K562 (cell line): ENCODE measurements around the gene ERAP2. TPM values are rescaled to one million over a fixed set of nuclear protein-coding genes. Genes with fewer than 3 reads are reported as not detected.
A peak's percentile ranks its signal among the peaks of the same experiment; 100 is the strongest.

ENCODE experiments used
- ATAC-seq: fragments of 200-7000 bp; cut with Tn5 transposase; 3 replicates; pipeline ENCODE4 v1.9.1; 2020; ENCODE audit warnings: moderate library complexity
- BruUV-seq: library from RNA; stranded (reverse); fragments of 400-500 nt; replicated peaks from 2 replicates; lab custom pipeline; 2021; lab: Mats Ljungman, UMichigan
- CTCF ChIA-PET: fragments of 300-600 bp; formaldehyde crosslinking; extraction: SDS; loops from one replicate; lab custom pipeline; 2021; ENCODE audit warnings: low intra/inter-chr PET ratio; lab: Yijun Ruan, JAX
- POLR2A ChIA-PET: fragments of 300-600, 350-650 bp; sonication (Branson Sonifier 250); formaldehyde crosslinking; extraction: SDS; loops from one replicate; lab custom pipeline; 2021; ENCODE audit warnings: antibody characterized with exemption, inconsistent platforms; lab: Yijun Ruan, JAX
- DNase-seq, 4 experiments: peaks; one replicate each; pipeline versions ENCODE4 v3.0.0 to v3.0.0-alpha.2; 2011 to 2018; ENCODE audit warnings: low spot score in 3 of 4, mixed read lengths in 3 of 4; ENCODE audit errors: extremely low read depth in 1 of 4
- FAIRE-seq: peaks from 2 replicates; lab custom pipeline; 2011; peaks lifted over from hg19 to GRCh38; lab: Jason Lieb, UNC
- H2AFZ ChIP-seq: 2 replicates; pipeline ENCODE4 v1.6.0; 2011; ENCODE audit warnings: low read depth, low read length, control low read depth, inconsistent platforms
- H3K27ac ChIP-seq: fragments of 200-600 bp; 3 replicates; pipeline ENCODE4 v1.8.0; 2011; ENCODE audit warnings: low read depth, mild to moderate bottlenecking, control low read depth, inconsistent platforms, low read length, moderate library complexity, mixed read lengths; ENCODE audit errors: extremely low read depth
- H3K27me3 ChIP-seq, 2 experiments: fragments of 300-600 bp in 1 of 2; 2 replicates in 1 of 2; 3 replicates in 1 of 2; pipeline versions ENCODE4 v1.6.0 to v1.8.0; 2011; ENCODE audit warnings: inconsistent platforms in 2 of 2, low read length in 2 of 2, mild to moderate bottlenecking in 1 of 2, mixed read lengths in 1 of 2, moderate library complexity in 1 of 2; ENCODE audit not compliant: control insufficient read depth in 2 of 2, insufficient read depth in 2 of 2
- H3K36me3 ChIP-seq: fragments of 300-600 bp; 3 replicates; pipeline ENCODE4 v1.8.0; 2011; ENCODE audit warnings: mild to moderate bottlenecking, low read length, inconsistent platforms; ENCODE audit not compliant: control insufficient read depth, insufficient read depth
- H3K4me1 ChIP-seq, 2 experiments: fragments of 200-600 bp in 1 of 2; replicated peaks in 1 of 2; 2 replicates in 1 of 2; 3 replicates in 1 of 2; pipeline versions ENCODE4 v1.5.1 to v1.8.0; 2011; ENCODE audit warnings: inconsistent platforms in 2 of 2, low read length in 2 of 2, mild to moderate bottlenecking in 1 of 2, mixed read lengths in 1 of 2, moderate library complexity in 1 of 2; ENCODE audit not compliant: control insufficient read depth in 2 of 2, insufficient read depth in 2 of 2
- H3K4me2 ChIP-seq: 2 replicates; pipeline ENCODE4 v1.6.1; 2011; ENCODE audit warnings: low read length, control low read depth, inconsistent platforms, mixed read lengths; ENCODE audit not compliant: insufficient read depth
- H3K4me3 ChIP-seq: fragments of 200-600 bp; sonication (generic), shearing (Covaris generic); 2 replicates; pipeline ENCODE4 v1.5.1; 2016; ENCODE audit warnings: control low read depth, inconsistent platforms
- H3K79me2 ChIP-seq: fragments of 200-600 bp; 3 replicates; pipeline ENCODE4 v1.8.0; 2011; ENCODE audit warnings: low read length, inconsistent platforms; ENCODE audit not compliant: control insufficient read depth, insufficient read depth
- H3K9ac ChIP-seq, 2 experiments: 2 replicates each; pipeline versions ENCODE4 v1.6.0 to v1.6.1; 2011; ENCODE audit warnings: low read depth in 2 of 2, low read length in 2 of 2, control low read depth in 1 of 2, inconsistent platforms in 1 of 2, mild to moderate bottlenecking in 1 of 2, mixed read lengths in 1 of 2; ENCODE audit not compliant: insufficient read depth in 1 of 2
- H3K9me1 ChIP-seq: one replicate; pipeline ENCODE4 v1.6.0; 2011; ENCODE audit warnings: inconsistent platforms, mild to moderate bottlenecking, low read length, moderate library complexity; ENCODE audit not compliant: control insufficient read depth, insufficient read depth
- H3K9me3 ChIP-seq: replicated peaks from 2 replicates; pipeline ENCODE4 v1.5.1; 2011; ENCODE audit warnings: low read depth, low read length, inconsistent platforms; ENCODE audit not compliant: control insufficient read depth, insufficient read depth
- H4K20me1 ChIP-seq: replicated peaks from 2 replicates; pipeline ENCODE4 v1.6.1; 2011; ENCODE audit warnings: low read length, inconsistent platforms, mixed read lengths; ENCODE audit not compliant: control insufficient read depth, insufficient read depth
- BCL6 ChIP-seq: fragments of 250-450 bp; sonication (Bioruptor Pico); IDR thresholded peaks from 2 replicates; pipeline ENCODE4 v1.4.0; 2020
- DACH1 ChIP-seq: fragments of 450-650 bp; IDR thresholded peaks from 2 replicates; pipeline ENCODE4 v1.6.1; 2018; ENCODE audit not compliant: partially characterized antibody
- IRF1 ChIP-seq: sonication (generic); formaldehyde crosslinking; IDR thresholded peaks from 2 replicates; pipeline ENCODE4 v1.8.0; 2022; ENCODE audit warnings: missing genetic modification reagents, mild to moderate bottlenecking, borderline replicate concordance
- NFYB ChIP-seq: IDR thresholded peaks from 2 replicates; pipeline ENCODE4 v1.6.1; 2011; ENCODE audit warnings: mild to moderate bottlenecking, moderate library complexity; ENCODE audit not compliant: insufficient read length; ENCODE audit errors: extremely low read depth
- POU5F1 ChIP-seq: fragments of 150-350 bp; IDR thresholded peaks from 2 replicates; pipeline ENCODE4 v1.6.1; 2014; ENCODE audit warnings: borderline replicate concordance, low read length, low read depth, mild to moderate bottlenecking; ENCODE audit not compliant: partially characterized antibody
- SFPQ ChIP-seq: fragments of 200-400 bp; formaldehyde crosslinking; IDR thresholded peaks from 2 replicates; pipeline ENCODE4 v1.6.1; 2017; ENCODE audit warnings: mild to moderate bottlenecking, low read depth, low read length, moderate library complexity
- SMARCB1 ChIP-seq: IDR thresholded peaks from 2 replicates; pipeline ENCODE4 v1.6.1; 2011; ENCODE audit warnings: improper control_type of control experiment, low read depth; ENCODE audit not compliant: insufficient read length
- SPI1 ChIP-seq: IDR thresholded peaks from 2 replicates; pipeline ENCODE4 v1.6.1; 2011; ENCODE audit warnings: low read depth, low read length, control low read depth, borderline replicate concordance
- ZNF75A ChIP-seq: fragments of 450-650 bp; formaldehyde crosslinking; IDR thresholded peaks from 2 replicates; pipeline ENCODE4 v1.4.0; 2020; ENCODE audit warnings: mild to moderate bottlenecking
- WGBS: fragments of 100-300 bp; shearing (Covaris generic); methylation state at CpG from one replicate; pipeline ENCODE4 v1.1.6; 2016; ENCODE audit warnings: low coverage, mixed read lengths; ENCODE audit not compliant: insufficient coverage; ENCODE audit errors: missing lambda C conversion rate; 5-methylcytosine and 5-hydroxymethylcytosine counted together
- in situ Hi-C: fragments of 300-500 bp; cut with MboI; formaldehyde crosslinking; loops from 4 replicates; pipeline ENCODE4 v1.15.0; 2018; ENCODE audit warnings: inconsistent platforms, mixed read lengths
- intact Hi-C: fragments of 100-400 bp; cut with micrococcal nuclease; formaldehyde crosslinking; loops from 2 replicates; pipeline ENCODE4 v1.14.2; 2022
- polyA plus RNA-seq, 8 experiments: library from polyadenylated mRNA; depleted of rRNA in 4 of 8; stranded (reverse) in 5 of 8; unstranded in 3 of 8; fragments of >200 nt; fragmentation: Nextera tagmentation in 2 of 8; fragmentation: Illumina TruSeq in 1 of 8; extraction: Ambion mirVana in 2 of 8; extraction: Trizol in 1 of 8; gene quantifications; 2 replicates each; pipeline versions ENCODE4 v1.2.1 to v1.2.3, GENCODE V29; 2011 to 2014; ENCODE audit warnings: inconsistent platforms in 1 of 8, missing spikeins in 1 of 8
- total RNA-seq, 7 experiments: library from RNA; depleted of rRNA in 6 of 7; stranded (reverse); fragments of >200 nt in 6 of 7; fragmentation: Illumina TruSeq in 2 of 7; extraction: Trizol in 2 of 7; gene quantifications; 2 replicates each; pipeline versions ENCODE4 v1.2.1 to v1.2.3, GENCODE V29; 2011 to 2021; ENCODE audit warnings: low replicate concordance in 1 of 7

ERAP2 gene
- total and polyA plus RNA-seq, 9 of the 15 experiments (the other 6 are each of a cell fraction or from before 2014, with no cell fraction given), result 0.93 to 4.0 (median 2.1) TPM

- no peak overlapping the region for H3K9ac ChIP-seq
- peak overlapping the region; percentile 22; the same call in 1 of the 2 replicates for H2AFZ ChIP-seq
- no peak overlapping the region for H3K4me3 ChIP-seq
- no peak for TF ChIP-seq SFPQ
- no peak for TF ChIP-seq IRF1 (CRISPR knock-in tag)
- no peak for TF ChIP-seq SPI1
- TF ChIP-seq BCL6, result no peak
- no peak for TF ChIP-seq DACH1
- no peak for TF ChIP-seq ZNF75A (CRISPR knock-in tag)
- TF ChIP-seq NFYB, result peak; percentile 21
- no peak for TF ChIP-seq SMARCB1
- TF ChIP-seq POU5F1, result no peak
- H3K27ac ChIP-seq, result no peak overlapping the region
- 17% methylated on average over 3 of the region's 3 CpGs for WGBS
- in situ Hi-C loops (no loop called here), intact Hi-C loops (no loop called here)
- POLR2A ChIA-PET, result interaction anchor here (0.6 kb wide), 1 partner anchor 13 kb away, joined by 3 read pairs; no protein-coding TSS in a partner anchor
- H3K79me2 ChIP-seq, result no peaks in the 10 kb centered on the region
- no peaks in the 10 kb centered on the region for H3K9me1 ChIP-seq
- FAIRE-seq (no peak), DNase-seq (peak in 1 of 4 experiments; percentile 20), ATAC-seq (peak; percentile 74)
- CTCF ChIA-PET, result no interaction called here
- no peaks in the 10 kb centered on the region for H3K36me3 ChIP-seq
- H3K27me3 ChIP-seq, result no peaks in the 10 kb centered on the region
- no peaks in the 10 kb centered on the region for H3K9me3 ChIP-seq
- no TSS peak for BruUV-seq
- no peak overlapping the region for H3K4me2 ChIP-seq
- H3K4me1 ChIP-seq, result no peaks in the 10 kb centered on the region
- H4K20me1 ChIP-seq, result no peaks in the 10 kb centered on the region
Observed at GRCh38 chr5:96843140-96843539, 33.2 kb upstream of the ERAP2 start.
